ENCODE data around the gene ATP8A2. TPM values are rescaled to one million over a fixed set of nuclear protein-coding genes. Genes with fewer than 3 reads are reported as not detected.
A peak's percentile ranks its signal among the peaks of the same experiment; 100 is the strongest.

The ATP8A2 gene
- total RNA-seq, 2 experiments from 2014 or later: 0.92 to 0.94 TPM

DNA sequence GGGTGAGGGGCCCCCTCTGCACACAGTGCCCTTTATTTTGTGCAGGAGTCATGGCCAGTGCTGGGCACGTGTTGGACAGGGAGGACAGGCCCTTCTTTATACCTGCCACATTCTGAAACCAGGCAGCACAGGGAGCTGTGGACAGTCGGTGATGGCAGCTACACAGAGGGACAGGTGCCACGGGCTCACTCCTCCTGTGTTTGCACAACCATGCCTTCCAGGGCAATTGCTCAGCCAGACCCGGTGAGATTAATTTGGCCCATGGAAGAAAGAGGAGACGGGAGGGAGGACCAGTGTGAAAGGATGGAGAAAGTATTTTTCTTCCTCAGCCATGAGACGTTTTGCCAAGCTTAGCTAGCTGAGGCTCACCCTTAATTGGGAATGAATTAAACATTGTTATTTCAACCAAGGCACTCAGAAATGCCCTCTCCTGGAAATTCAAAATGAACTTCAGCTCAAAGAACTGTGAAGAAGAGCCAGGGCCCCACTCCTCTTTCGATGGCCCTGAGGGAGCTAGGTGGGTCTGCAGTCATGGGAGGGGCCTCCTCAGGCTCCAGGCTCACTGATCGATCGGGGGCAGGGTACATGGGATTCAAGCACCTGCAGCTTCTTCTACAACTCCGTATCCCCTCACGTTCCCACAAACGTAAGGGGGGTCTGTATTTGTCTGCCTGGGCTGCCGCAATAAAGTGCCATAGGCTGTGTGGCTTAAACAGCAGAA lies 638.9 kb downstream of the ATP8A2 start:
- H3K27me3 Mint-ChIP-seq: no peaks in the 10 kb centered on the region
- no peak for ATAC-seq
- H3K27ac Mint-ChIP-seq: no peak overlapping the region
- ChIA-PET CTCF (interaction anchor here (1.0 to 1.2 kb wide), 2 partner anchors 31 to 436 kb away, joined by 3 to 4 read pairs; no protein-coding TSS in a partner anchor), POLR2A (no interaction called here)
- no peak overlapping the region for H3K4me3 Mint-ChIP-seq
- no peaks in the 10 kb centered on the region for H3K9me3 Mint-ChIP-seq
- peaks cover 6% of the 10 kb centered on the region for H3K36me3 Mint-ChIP-seq (ENCODE audit: low read depth)
- intact Hi-C loops (cut with micrococcal nuclease): no loop called here
- H3K4me1 Mint-ChIP-seq (ENCODE audit: low read depth): peaks cover 22% of the 10 kb centered on the region
- TF ChIP-seq, protein P1, sequence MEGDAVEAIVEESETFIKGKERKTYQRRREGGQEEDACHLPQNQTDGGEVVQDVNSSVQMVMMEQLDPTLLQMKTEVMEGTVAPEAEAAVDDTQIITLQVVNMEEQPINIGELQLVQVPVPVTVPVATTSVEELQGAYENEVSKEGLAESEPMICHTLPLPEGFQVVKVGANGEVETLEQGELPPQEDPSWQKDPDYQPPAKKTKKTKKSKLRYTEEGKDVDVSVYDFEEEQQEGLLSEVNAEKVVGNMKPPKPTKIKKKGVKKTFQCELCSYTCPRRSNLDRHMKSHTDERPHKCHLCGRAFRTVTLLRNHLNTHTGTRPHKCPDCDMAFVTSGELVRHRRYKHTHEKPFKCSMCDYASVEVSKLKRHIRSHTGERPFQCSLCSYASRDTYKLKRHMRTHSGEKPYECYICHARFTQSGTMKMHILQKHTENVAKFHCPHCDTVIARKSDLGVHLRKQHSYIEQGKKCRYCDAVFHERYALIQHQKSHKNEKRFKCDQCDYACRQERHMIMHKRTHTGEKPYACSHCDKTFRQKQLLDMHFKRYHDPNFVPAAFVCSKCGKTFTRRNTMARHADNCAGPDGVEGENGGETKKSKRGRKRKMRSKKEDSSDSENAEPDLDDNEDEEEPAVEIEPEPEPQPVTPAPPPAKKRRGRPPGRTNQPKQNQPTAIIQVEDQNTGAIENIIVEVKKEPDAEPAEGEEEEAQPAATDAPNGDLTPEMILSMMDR (IDR thresholded peaks at IDR 0.05): no peak
- no peak for DNase-seq

DNA sequence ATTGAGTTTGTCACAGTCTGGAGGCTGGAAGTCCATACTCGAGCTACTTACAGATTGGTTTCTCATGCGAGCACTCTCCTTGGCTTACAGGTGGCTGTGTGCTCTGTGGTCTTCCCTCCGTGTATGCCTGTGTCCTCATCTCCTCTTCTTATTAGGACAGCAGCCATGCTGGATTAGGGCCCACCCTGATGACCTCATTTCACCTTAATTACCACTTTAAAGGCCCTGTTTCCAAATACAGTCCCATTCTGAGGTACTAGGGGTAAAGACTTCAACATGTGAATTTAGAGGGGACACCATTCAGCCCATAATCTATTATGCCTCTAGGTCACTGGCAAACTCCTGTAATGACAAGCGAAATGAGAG lies 639.4 kb downstream of the ATP8A2 start:
- ATAC-seq (no peak), DNase-seq (no peak)
- intact Hi-C loops (cut with micrococcal nuclease): no loop called here
- TF ChIP-seq, protein P1 (IDR thresholded peaks at IDR 0.05): no peak
- H3K36me3 Mint-ChIP-seq (ENCODE audit: low read depth): peaks cover 6% of the 10 kb centered on the region
- POLR2A ChIA-PET: interaction anchor here (0.7 kb wide), 1 partner anchor 248 kb away, joined by 3 read pairs; no protein-coding TSS in a partner anchor
- peaks cover 22% of the 10 kb centered on the region for H3K4me1 Mint-ChIP-seq (ENCODE audit: low read depth)
- H3K4me3 Mint-ChIP-seq: peak overlapping the region; percentile 75
- no peaks in the 10 kb centered on the region for H3K27me3 Mint-ChIP-seq
- H3K27ac Mint-ChIP-seq: no peak overlapping the region
- no peaks in the 10 kb centered on the region for H3K9me3 Mint-ChIP-seq
- CTCF ChIA-PET: interaction anchor here (1.0 to 1.2 kb wide), 2 partner anchors 31 to 437 kb away, joined by 3 to 4 read pairs; no protein-coding TSS in a partner anchor

DNA sequence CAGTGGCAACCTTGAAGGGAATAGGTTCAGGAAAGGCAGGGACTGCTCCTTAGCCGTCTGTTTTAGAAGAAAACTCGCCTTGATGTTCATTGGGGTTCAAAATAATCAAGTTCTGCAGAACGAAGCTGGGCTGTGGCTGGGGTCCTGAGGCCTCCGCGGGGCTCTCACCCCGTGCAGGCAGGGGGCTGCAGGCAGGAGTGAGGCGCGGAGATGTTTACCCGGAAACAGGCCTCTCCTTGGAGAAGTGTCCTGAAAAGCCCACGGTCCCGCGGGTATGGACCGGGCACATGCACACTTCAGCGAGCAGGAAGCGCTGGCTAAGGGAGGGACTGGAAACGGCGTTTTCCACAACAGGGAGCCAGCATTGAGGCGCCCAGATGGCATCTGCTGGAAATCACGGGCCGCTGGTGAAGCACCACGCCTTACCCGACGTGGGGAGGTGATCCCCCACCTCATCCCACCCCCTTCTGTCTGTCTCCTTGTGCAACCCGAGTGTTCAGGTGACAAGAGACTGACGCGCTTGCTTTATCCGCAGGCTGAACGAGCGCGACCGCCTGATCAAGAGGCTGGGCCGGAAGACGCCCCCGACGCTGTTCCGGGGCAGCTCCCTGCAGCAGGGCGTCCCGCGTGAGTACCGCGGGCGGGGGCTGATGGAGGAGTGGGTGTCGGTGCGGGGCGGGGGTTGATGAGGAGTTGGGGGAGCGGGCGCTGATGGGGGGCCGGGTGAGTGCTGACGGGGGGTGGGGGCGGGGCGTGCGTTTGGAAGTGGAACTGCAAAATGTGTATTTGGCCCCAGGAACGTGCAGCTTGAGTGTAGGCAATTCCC lies 640.4 kb downstream of the ATP8A2 start:
- DNase-seq (peak; percentile 76), ATAC-seq (peak; percentile 96)
- Mint-ChIP-seq H3K36me3 (ENCODE audit: low read depth) (peaks cover 6% of the 10 kb centered on the region), H3K9me3 (no peaks in the 10 kb centered on the region), H3K27ac (peak overlapping the region; percentile 83), H3K4me3 (peak overlapping the region; percentile 75), H3K4me1 (ENCODE audit: low read depth) (peaks cover 27% of the 10 kb centered on the region), H3K27me3 (no peaks in the 10 kb centered on the region)
- intact Hi-C loops (cut with micrococcal nuclease): no loop called here
- ChIA-PET POLR2A (interaction anchor here (0.7 kb wide), 1 partner anchor 249 kb away, joined by 3 read pairs; no protein-coding TSS in a partner anchor), CTCF (no interaction called here)
- TF ChIP-seq, protein P1 (IDR thresholded peaks at IDR 0.05): no peak

DNA sequence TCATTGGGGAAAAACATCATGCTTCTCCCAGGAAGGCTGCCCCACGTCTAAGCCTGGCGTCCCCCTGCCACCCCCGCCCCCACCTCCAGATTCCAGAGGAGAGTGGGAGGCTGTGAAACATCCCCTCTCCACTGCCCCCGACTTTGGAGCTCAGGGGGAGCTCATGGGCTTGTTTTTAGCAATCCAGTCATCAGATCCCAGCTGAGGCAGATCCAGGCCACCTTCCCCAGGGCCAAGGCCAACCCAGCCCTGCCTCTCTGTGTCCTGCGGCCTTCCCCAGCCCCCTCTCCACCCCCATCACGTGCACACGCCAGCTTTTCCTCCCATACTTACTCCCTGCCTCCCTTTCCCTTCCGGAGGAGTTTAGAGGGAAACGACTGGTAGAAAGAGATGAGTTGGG lies 641.2 kb downstream of the ATP8A2 start:
- Mint-ChIP-seq H3K4me1 (ENCODE audit: low read depth) (peaks cover 27% of the 10 kb centered on the region), H3K27ac (peak overlapping the region; percentile 83), H3K36me3 (ENCODE audit: low read depth) (peaks cover 8% of the 10 kb centered on the region), H3K4me3 (peak overlapping the region; percentile 75), H3K9me3 (no peaks in the 10 kb centered on the region), H3K27me3 (no peaks in the 10 kb centered on the region)
- CTCF ChIA-PET: no interaction called here
- ATAC-seq (no peak), DNase-seq (no peak)
- TF ChIP-seq, protein P1 (IDR thresholded peaks at IDR 0.05): no peak
- POLR2A ChIA-PET: no interaction called here
- intact Hi-C loops (cut with micrococcal nuclease): no loop called here
